HepG2 (cell line): ENCODE data around the gene ESYT2. TPM values are rescaled to one million over a fixed set of nuclear protein-coding genes. Genes with fewer than 3 reads are reported as not detected.

ENCODE experiments used
- CAMTA2 ChIP-seq: sonication (generic); formaldehyde crosslinking; IDR thresholded peaks from 2 replicates; pipeline ENCODE4 v1.4.0; 2020; ENCODE audit warnings: mild to moderate bottlenecking, missing genetic modification reagents, borderline replicate concordance
- CCAR2 ChIP-seq: fragments of 200-400 bp; formaldehyde crosslinking; optimal IDR thresholded peaks from 2 replicates; pipeline ENCODE3; 2018; ENCODE audit warnings: low read depth, mild to moderate bottlenecking, low read length, moderate library complexity
- CSRNP1 ChIP-seq: sonication (generic); formaldehyde crosslinking; IDR thresholded peaks from 2 replicates; pipeline ENCODE4 v1.8.1; 2023; ENCODE audit warnings: mild to moderate bottlenecking, missing genetic modification reagents
- ETV5 ChIP-seq: IDR thresholded peaks from 2 replicates; pipeline ENCODE4 v1.6.1; 2018; ENCODE audit warnings: missing biosample characterization, missing genetic modification reagents, inconsistent platforms, borderline replicate concordance
- HHEX ChIP-seq: IDR thresholded peaks from 2 replicates; pipeline ENCODE4 v1.6.1; 2016; ENCODE audit warnings: control low read depth
- KDM3A ChIP-seq: IDR thresholded peaks from 2 replicates; pipeline ENCODE4 v1.6.1; 2018; ENCODE audit warnings: low read depth, missing compliant biosample characterization
- KDM5A ChIP-seq: fragments of 200-600 bp; sonication (generic); IDR thresholded peaks from 2 replicates; pipeline ENCODE4 v1.7.0; 2018; ENCODE audit warnings: antibody characterized with exemption, mild to moderate bottlenecking, low read length, borderline replicate concordance
- KMT2B ChIP-seq: IDR thresholded peaks from 2 replicates; pipeline ENCODE4 v1.6.1; 2016; ENCODE audit warnings: missing genetic modification reagents, missing compliant biosample characterization
- MIER2 ChIP-seq: IDR thresholded peaks from 2 replicates; pipeline ENCODE4 v1.6.1; 2016; ENCODE audit warnings: missing biosample characterization, missing genetic modification reagents
- NFE2 ChIP-seq: sonication (generic); formaldehyde crosslinking; IDR thresholded peaks from 2 replicates; pipeline ENCODE4 v1.4.0; 2020; ENCODE audit warnings: missing genetic modification reagents
- PAF1 ChIP-seq: IDR thresholded peaks from 2 replicates; pipeline ENCODE4 v1.6.1; 2016; ENCODE audit warnings: missing genetic modification reagents, missing compliant biosample characterization
- PAX8 ChIP-seq: sonication (generic); formaldehyde crosslinking; IDR thresholded peaks from 2 replicates; pipeline ENCODE4 v1.8.0; 2022; ENCODE audit warnings: mild to moderate bottlenecking, missing genetic modification reagents, borderline replicate concordance
- SMAD3 ChIP-seq: sonication (generic); formaldehyde crosslinking; IDR thresholded peaks from 2 replicates; pipeline ENCODE4 v1.4.0; 2020; ENCODE audit warnings: missing genetic modification reagents
- YY1 ChIP-seq: IDR thresholded peaks from 2 replicates; pipeline ENCODE4 v1.6.1; 2011; ENCODE audit warnings: low read length, low read depth, moderate library complexity, mild to moderate bottlenecking; ENCODE audit not compliant: insufficient read depth, insufficient replicate concordance
- ZFP91 ChIP-seq: sonication (generic); formaldehyde crosslinking; IDR thresholded peaks from 2 replicates; pipeline ENCODE4 v1.9.0; 2022; ENCODE audit warnings: missing genetic modification reagents, mild to moderate bottlenecking, borderline replicate concordance
- ZNF232 ChIP-seq: sonication (generic); formaldehyde crosslinking; IDR thresholded peaks from 2 replicates; pipeline ENCODE4 v1.4.0; 2020; ENCODE audit warnings: missing genetic modification reagents, borderline replicate concordance
- ZNF235 ChIP-seq: sonication (generic); formaldehyde crosslinking; IDR thresholded peaks from 2 replicates; pipeline ENCODE4 v1.8.1; 2023; ENCODE audit warnings: mild to moderate bottlenecking, missing genetic modification reagents, borderline replicate concordance
- ZNF260 ChIP-seq: sonication (generic); formaldehyde crosslinking; IDR thresholded peaks from 2 replicates; pipeline ENCODE4 v1.4.0; 2020; ENCODE audit warnings: missing genetic modification reagents, low read depth, mild to moderate bottlenecking, borderline replicate concordance
- ZNF3 ChIP-seq: IDR thresholded peaks from 2 replicates; pipeline ENCODE4 v1.7.0; 2017; ENCODE audit warnings: inconsistent platforms
- ZNF574 ChIP-seq: sonication (generic); formaldehyde crosslinking; IDR thresholded peaks from 2 replicates; pipeline ENCODE4 v1.4.0; 2020; ENCODE audit warnings: missing genetic modification reagents
- ZNF691 ChIP-seq: sonication (generic); formaldehyde crosslinking; IDR thresholded peaks from 2 replicates; pipeline ENCODE4 v1.4.0; 2020; ENCODE audit warnings: missing genetic modification reagents, low read depth, mild to moderate bottlenecking, borderline replicate concordance
- ZSCAN9 ChIP-seq: IDR thresholded peaks from 2 replicates; pipeline ENCODE4 v1.6.1; 2016; ENCODE audit warnings: borderline replicate concordance
- polyA plus RNA-seq, 8 experiments: library from polyadenylated mRNA; depleted of rRNA in 3 of 8; stranded (reverse) in 7 of 8; unstranded in 1 of 8; fragments of >200 nt; fragmentation: Illumina TruSeq in 4 of 8; extraction: Trizol in 4 of 8; gene quantifications; 2 replicates each; pipeline versions ENCODE4 v1.2.1 to v1.2.3, GENCODE V29; 2011 to 2016; ENCODE audit warnings: low read depth in 4 of 8, missing spikeins in 1 of 8, mixed read lengths in 1 of 8; ENCODE audit not compliant: insufficient read depth in 1 of 8
- total RNA-seq, 5 experiments: library from RNA; depleted of rRNA; stranded (reverse); fragments of >200 nt; fragmentation: Illumina TruSeq; extraction: Trizol; gene quantifications; 2 replicates each; pipeline ENCODE4 v1.2.3, GENCODE V29; 2016; ENCODE audit warnings: low read depth in 1 of 5
- TF ChIP-seq, protein P1 (sequence below): sonication (generic); formaldehyde crosslinking; IDR thresholded peaks from 2 replicates; pipeline ENCODE4 v1.8.0; 2022; ENCODE audit warnings: mild to moderate bottlenecking, missing genetic modification reagents

ESYT2 gene
- total and polyA plus RNA-seq, 2 of the 13 experiments (the other 11 are each of a cell fraction or from before 2014, with no cell fraction given) = 28.5 to 37.3 TPM

DNA sequence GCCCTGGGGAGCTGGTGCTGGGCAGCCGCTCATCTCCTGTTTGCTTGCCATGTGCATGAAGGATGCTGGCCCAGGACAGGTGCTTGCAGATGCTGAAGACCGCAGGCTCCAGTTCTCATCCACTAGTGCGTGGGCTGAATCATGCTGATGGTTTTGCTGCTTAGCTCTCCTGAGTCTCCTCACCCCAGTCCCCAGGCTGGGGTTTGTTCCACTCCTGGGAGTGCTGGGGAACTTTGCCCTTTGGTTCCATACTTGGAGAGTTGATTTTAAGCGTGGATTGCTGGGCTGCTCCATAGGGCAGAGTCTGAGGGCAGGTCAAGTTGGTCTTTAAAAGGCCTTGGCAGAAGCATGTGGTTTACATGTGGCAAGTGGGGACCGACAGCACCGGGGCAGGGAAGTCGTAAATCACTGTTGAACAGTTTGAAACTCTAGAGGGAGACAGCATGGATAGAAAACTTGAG is 36.2 kb upstream of the ESYT2 start (continued):
- peak; percentile 32; the same call in 1 of the 2 replicates for TF ChIP-seq ZNF574
- TF ChIP-seq ZNF235 (CRISPR knock-in tag) = no peak
- TF ChIP-seq KDM3A (CRISPR knock-in tag) = no peak
- no peak for TF ChIP-seq PAF1 (CRISPR knock-in tag)
- TF ChIP-seq, protein P1, sequence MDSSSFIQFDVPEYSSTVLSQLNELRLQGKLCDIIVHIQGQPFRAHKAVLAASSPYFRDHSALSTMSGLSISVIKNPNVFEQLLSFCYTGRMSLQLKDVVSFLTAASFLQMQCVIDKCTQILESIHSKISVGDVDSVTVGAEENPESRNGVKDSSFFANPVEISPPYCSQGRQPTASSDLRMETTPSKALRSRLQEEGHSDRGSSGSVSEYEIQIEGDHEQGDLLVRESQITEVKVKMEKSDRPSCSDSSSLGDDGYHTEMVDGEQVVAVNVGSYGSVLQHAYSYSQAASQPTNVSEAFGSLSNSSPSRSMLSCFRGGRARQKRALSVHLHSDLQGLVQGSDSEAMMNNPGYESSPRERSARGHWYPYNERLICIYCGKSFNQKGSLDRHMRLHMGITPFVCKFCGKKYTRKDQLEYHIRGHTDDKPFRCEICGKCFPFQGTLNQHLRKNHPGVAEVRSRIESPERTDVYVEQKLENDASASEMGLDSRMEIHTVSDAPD (CRISPR knock-in tag) = no peak
- no peak for TF ChIP-seq MIER2
- 0 out of 2 replicates have a peak, but pooled peaks have one; percentile 31 for TF ChIP-seq HHEX (CRISPR knock-in tag)
- TF ChIP-seq ZNF3 (CRISPR knock-in tag) = no peak
- no peak for TF ChIP-seq ETV5 (CRISPR knock-in tag)
- peak; percentile 50; the same call in 1 of the 2 replicates for TF ChIP-seq ZNF691
- TF ChIP-seq SMAD3 (CRISPR knock-in tag) = peak; percentile 52; the same call in 1 of the 2 replicates
- TF ChIP-seq ZSCAN9 (CRISPR knock-in tag) = 0 out of 2 replicates have a peak, but pooled peaks have one; percentile 53
- no peak for TF ChIP-seq CAMTA2 (CRISPR knock-in tag)
- peak; percentile 85; the same call in 1 of the 2 replicates for TF ChIP-seq ZNF232 (CRISPR knock-in tag)
- TF ChIP-seq CSRNP1 = no peak
- no peak for TF ChIP-seq KDM5A
- TF ChIP-seq ZFP91 (CRISPR knock-in tag) = no peak
- no peak for TF ChIP-seq CCAR2
- TF ChIP-seq KMT2B = 0 out of 2 replicates have a peak, but pooled peaks have one; percentile 33
- TF ChIP-seq NFE2 = no peak
- TF ChIP-seq YY1 = no peak
- TF ChIP-seq PAX8 (CRISPR knock-in tag) = no peak
- no peak for TF ChIP-seq ZNF260 (CRISPR knock-in tag)
